HG03280 (cell line): ENCODE data around the gene PSG4.
"Not testable (repeated sequence)": the region's sequence is repeated elsewhere in the genome, so short reads cannot be mapped to it uniquely, and the experiment has no call there.

Source experiments
- ATAC-seq: cut with Tn5 transposase; IDR thresholded peaks from one replicate; pipeline ENCODE4 v1.9.1; 2021; ENCODE audit warnings: mild to moderate bottlenecking, moderate library complexity; ENCODE audit not compliant: unreplicated experiment

PSG4 gene

DNA sequence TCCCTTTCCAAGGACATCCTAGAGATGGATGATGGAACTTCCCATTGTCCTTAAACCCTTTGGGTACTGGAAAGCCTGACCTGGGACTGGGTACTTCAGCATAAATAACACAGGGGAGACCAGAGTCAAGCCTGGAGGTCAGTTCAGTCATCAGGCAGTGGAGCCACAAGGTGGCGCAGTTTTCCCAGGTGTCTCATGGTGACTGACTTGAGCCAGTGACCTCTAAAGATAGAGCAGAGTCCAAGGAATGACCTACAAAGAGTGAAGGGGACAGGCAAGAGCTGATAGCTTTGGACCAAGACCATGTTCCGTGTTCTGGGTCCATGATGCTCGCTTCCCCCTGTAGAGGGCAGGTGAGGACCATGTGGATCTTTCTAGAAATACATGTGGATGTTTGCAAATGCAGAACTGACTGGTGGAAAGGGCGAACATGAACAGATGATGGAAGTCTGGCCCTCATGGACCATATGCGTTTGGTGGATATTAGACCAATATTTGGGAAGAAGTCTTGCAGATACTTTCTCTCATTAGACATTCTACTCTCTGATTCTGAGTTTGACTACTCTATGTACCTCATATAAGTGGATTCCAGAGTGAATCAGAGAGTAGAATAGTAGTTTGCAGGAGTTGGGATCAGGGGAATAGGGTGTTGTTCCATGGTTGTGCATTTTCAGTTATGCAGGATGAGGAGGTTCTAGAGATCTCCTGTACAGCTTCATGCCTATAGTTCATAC is 6.6 kb downstream of the PSG4 start:
- ATAC-seq = not testable (repeated sequence)

GRCh38 chr19:43197666-43198397 is 7.6 kb downstream of the PSG4 start:
- not testable (repeated sequence) for ATAC-seq

DNA sequence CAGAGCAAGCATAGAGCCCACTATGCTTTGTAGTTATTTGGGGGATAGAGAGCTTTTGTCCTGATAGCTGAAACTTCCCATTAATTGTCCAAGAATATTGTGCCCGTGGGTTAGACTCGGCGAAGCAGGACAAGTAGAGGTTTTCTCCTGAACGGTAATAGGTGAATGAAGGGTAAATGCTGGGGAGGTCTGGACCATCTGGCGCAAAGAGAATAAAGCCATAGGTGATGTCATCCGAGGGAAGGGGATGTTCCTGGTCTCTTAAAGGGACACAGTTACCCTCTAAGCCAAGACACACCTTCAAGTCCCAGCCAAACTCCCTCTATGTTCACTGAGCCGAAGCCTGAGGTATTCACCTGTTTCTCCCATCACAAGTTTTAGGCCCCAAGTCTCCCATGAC is 11.0 kb downstream of the PSG4 start:
- ATAC-seq = not testable (repeated sequence)

DNA sequence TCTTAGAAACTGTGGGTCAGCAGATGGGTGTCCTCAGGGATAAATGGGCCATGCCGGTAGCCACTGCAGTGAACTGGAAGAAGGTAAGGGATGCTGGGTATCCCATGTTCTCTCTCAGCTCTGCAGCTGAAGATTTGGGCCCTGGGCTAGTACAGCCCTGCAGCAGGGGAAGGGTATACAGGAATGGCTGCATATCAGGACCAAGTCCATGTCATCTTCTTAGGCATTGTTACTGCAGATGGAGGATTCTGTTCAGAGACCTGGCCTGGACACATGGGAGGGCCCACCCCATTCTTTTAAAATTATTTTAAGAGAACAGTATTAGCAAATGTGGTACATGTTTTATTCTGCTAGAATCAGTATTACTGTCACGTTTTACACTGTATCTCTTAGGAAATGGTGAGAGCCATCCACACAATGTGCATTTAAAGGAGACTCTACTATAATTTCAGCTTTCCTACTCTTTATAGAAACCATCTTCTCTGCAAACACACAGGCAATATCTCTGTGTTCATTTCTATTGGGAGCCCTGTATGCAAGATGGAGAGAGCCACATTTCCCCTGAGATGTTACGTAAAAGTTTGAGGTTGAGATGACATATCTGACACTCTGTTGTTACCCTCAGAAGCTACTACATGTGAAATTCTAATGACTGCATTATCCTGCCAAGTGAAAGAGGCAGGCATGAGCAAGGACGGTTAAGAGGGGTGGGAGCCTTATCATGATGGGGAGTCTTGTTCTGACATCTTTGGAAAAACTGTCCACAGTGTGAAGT is 12.9 kb downstream of the PSG4 start:
- not testable (repeated sequence) for ATAC-seq

GRCh38 chr19:43188092-43188491 is 17.3 kb downstream of the PSG4 start:
- ATAC-seq = not testable (repeated sequence)

- ATAC-seq = not testable (repeated sequence)
Observed at GRCh38 chr19:43186311-43186935, 19.0 kb downstream of the PSG4 start, which contains the start of gene PSG5. TSS of gene PSG5 (minus strand) at chr19:43186536. CDS start at chr19:43186405, 131 bp downstream.

GRCh38 chr19:43181869-43182771 is 23.3 kb downstream of the PSG4 start:
- ATAC-seq = not testable (repeated sequence)

DNA sequence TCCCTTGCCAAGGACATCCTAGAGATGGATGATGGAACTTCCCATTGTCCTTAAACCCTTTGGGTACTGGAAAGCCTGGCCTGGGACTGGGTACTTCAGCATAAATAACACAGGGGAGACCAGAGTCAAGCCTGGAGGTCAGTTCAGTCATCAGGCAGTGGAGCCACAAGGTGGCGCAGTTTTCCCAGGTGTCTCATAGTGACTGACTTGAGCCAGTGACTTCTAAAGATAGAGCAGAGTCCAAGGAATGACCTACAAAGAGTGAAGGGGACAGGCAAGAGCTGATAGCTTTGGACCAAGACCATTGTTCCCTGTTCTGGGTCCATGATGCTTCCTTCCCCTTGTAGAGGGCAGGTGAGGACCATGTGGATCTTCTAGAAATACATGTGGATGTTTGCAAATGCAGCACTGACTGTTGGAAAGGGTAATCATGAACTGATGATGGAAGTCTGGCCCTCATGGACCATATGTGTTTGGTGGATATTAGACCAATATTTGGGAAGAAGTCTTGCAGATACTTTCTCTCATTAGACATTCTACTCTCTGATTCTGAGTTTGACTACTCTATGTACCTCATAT is 25.8 kb downstream of the PSG4 start:
- ATAC-seq = not testable (repeated sequence)

DNA sequence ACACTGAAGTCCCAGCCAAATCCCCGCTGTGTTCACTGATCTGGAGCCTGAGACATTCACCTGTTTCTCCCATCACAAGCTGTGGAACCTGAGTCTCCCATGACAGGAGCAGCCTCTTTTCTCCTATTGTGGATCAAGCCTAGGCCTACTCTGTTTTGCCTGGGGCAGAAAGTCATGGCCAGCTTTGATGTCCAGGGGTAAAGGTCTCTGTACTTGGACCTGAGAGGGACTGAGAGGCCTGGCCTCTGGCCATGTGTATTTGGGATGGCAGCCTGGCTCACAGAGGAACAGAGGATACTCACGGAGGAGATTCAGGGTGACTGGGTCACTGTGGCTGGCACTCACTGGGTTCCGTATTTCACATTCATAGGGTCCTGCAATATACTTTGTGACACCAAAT is 26.9 kb downstream of the PSG4 start:
- ATAC-seq = not testable (repeated sequence)

DNA sequence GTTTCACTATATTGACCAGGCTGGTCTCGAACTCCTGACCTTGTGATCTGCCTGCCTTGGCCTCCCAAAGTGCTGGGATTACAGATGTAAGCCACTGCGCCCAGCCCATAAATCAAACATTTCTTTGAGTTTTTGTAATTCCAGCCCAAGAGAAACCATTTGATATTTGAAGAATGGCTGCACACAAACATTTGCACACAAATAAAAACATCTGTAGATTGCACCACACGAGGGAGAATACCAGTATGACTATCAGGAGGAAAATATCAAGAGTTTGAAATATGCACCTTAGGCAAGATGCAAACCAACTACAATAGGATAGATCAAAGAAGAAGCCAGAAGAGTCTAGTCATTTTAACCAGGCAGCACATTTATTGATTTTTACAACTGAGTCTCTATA is 39.5 kb downstream of the PSG4 start:
- ATAC-seq = not testable (repeated sequence)

- ATAC-seq = not testable (repeated sequence)
Observed at GRCh38 chr19:43163135-43163534, 42.3 kb downstream of the PSG4 start.

DNA sequence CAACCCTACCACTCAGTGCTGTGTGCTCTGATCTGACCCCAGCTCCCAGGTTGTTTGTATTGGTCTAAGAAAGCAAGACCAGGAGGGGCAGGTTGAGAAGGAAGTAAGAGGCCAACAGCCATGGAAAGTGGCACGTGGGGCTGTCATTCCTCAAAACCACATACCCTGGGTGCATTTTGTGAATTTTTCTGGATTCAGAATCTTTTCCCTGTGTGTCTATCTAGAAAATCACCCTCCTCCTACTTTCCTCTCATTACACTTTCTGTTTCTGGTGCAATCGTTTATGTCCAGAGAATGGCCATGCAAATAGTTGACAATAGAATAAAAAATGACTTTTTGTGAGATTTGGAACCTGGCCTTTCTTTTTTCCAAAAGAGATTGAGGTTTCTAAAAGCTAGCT is 43.2 kb downstream of the PSG4 start:
- ATAC-seq = not testable (repeated sequence)

DNA sequence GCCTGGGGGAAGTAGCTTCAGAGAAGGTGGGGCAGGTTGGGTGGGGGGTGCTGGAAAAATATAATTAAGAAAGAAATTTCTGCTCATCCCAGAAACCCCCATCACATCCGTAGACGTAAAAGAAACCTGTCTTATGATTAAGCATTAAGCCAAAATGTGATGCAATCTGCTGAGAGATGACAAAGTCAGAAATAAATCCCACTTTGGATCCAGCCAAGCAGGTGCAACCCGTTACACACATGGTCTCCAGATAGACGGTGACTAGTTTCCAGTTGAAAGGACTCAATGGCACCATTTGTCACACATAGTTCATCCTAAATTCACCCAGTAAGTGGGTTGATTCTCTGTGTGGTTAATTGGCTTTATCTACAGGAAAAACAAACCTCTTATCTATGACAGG is 53.2 kb downstream of the PSG4 start:
- ATAC-seq = no peak

GRCh38 chr19:43149788-43150187 is 55.6 kb downstream of the PSG4 start:
- not testable (repeated sequence) for ATAC-seq

GRCh38 chr19:43148233-43148632 is 57.2 kb downstream of the PSG4 start:
- no peak for ATAC-seq
